ENCODE results near the gene NCKAP5.

The NCKAP5 gene

GRCh38 chr2:133080822-133081221 is 487.4 kb downstream of the NCKAP5 start:
- DNase-seq (ENCODE audit: low read depth), result no peak

GRCh38 chr2:133078667-133079411 is 489.4 kb downstream of the NCKAP5 start:
- no peak for DNase-seq (ENCODE audit: low read depth)

- DNase-seq (ENCODE audit: low read depth), result no peak
Observed at GRCh38 chr2:133077269-133077822, 490.9 kb downstream of the NCKAP5 start.

- no peak for DNase-seq (ENCODE audit: low read depth)
Observed at GRCh38 chr2:133072837-133073694, 495.2 kb downstream of the NCKAP5 start.

- DNase-seq (ENCODE audit: low read depth), result no peak
Observed at GRCh38 chr2:133063775-133064174, 504.5 kb downstream of the NCKAP5 start.

- no peak for DNase-seq (ENCODE audit: low read depth)
Observed at GRCh38 chr2:133062931-133063665, 505.2 kb downstream of the NCKAP5 start.

- no peak for DNase-seq (ENCODE audit: low read depth)
Observed at GRCh38 chr2:133061874-133062593, 506.2 kb downstream of the NCKAP5 start.

- no peak for DNase-seq (ENCODE audit: low read depth)
Observed at GRCh38 chr2:133054297-133054696, 514.0 kb downstream of the NCKAP5 start.

GRCh38 chr2:133053541-133053940 is 514.7 kb downstream of the NCKAP5 start:
- DNase-seq (ENCODE audit: low read depth), result no peak

- no peak for DNase-seq (ENCODE audit: low read depth)
Observed at GRCh38 chr2:133045787-133046186, 522.5 kb downstream of the NCKAP5 start.

GRCh38 chr2:133044556-133044955 is 523.7 kb downstream of the NCKAP5 start:
- no peak for DNase-seq (ENCODE audit: low read depth)

GRCh38 chr2:133040170-133040569 is 528.1 kb downstream of the NCKAP5 start:
- no peak for DNase-seq (ENCODE audit: low read depth)

GRCh38 chr2:133039531-133039930 is 528.7 kb downstream of the NCKAP5 start:
- no peak for DNase-seq (ENCODE audit: low read depth)

GRCh38 chr2:133026536-133027177 is 541.6 kb downstream of the NCKAP5 start:
- DNase-seq (ENCODE audit: low read depth), result no peak

GRCh38 chr2:133025004-133025403 is 543.3 kb downstream of the NCKAP5 start:
- DNase-seq (ENCODE audit: low read depth), result no peak

GRCh38 chr2:133012847-133013734 is 555.2 kb downstream of the NCKAP5 start:
- DNase-seq (ENCODE audit: low read depth), result no peak

- no peak for DNase-seq (ENCODE audit: low read depth)
Observed at GRCh38 chr2:133004623-133005022, 563.6 kb downstream of the NCKAP5 start.

GRCh38 chr2:132999421-132999820 is 568.8 kb downstream of the NCKAP5 start:
- no peak for DNase-seq (ENCODE audit: low read depth)

- DNase-seq (ENCODE audit: low read depth), result no peak
Observed at GRCh38 chr2:132998221-132998620, 570.0 kb downstream of the NCKAP5 start.

- DNase-seq (ENCODE audit: low read depth), result no peak
Observed at GRCh38 chr2:132991471-132992045, 576.7 kb downstream of the NCKAP5 start.
